Measurements from ENCODE around the gene NAA40. TPM values are rescaled to one million over a fixed set of nuclear protein-coding genes. Genes with fewer than 3 reads are reported as not detected.

The NAA40 gene
- total RNA-seq, 2 donors from 2014 or later, result 15.4 to 25.5 TPM

- peaks cover 0 to 7% of the 10 kb centered on the region in 2 donors for H3K4me1 ChIP-seq
- H3K27me3 ChIP-seq, result no peaks in the 10 kb centered on the region
- H3K27ac ChIP-seq, result no peak overlapping the region
- H3K9me3 ChIP-seq, result no peaks in the 10 kb centered on the region
- no peak for DNase-seq (ENCODE audit: low spot score)
- peaks cover 42% of the 10 kb centered on the region for H3K36me3 ChIP-seq
- H3K4me3 ChIP-seq, result no peak overlapping the region
- TF ChIP-seq, protein P1, sequence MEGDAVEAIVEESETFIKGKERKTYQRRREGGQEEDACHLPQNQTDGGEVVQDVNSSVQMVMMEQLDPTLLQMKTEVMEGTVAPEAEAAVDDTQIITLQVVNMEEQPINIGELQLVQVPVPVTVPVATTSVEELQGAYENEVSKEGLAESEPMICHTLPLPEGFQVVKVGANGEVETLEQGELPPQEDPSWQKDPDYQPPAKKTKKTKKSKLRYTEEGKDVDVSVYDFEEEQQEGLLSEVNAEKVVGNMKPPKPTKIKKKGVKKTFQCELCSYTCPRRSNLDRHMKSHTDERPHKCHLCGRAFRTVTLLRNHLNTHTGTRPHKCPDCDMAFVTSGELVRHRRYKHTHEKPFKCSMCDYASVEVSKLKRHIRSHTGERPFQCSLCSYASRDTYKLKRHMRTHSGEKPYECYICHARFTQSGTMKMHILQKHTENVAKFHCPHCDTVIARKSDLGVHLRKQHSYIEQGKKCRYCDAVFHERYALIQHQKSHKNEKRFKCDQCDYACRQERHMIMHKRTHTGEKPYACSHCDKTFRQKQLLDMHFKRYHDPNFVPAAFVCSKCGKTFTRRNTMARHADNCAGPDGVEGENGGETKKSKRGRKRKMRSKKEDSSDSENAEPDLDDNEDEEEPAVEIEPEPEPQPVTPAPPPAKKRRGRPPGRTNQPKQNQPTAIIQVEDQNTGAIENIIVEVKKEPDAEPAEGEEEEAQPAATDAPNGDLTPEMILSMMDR (IDR thresholded peaks at IDR 0.05), result no peak
Measured at GRCh38 chr11:63993993-63994392, 55.2 kb downstream of the NAA40 start.

- peaks cover 0 to 31% of the 10 kb centered on the region in 2 donors for H3K4me1 ChIP-seq
- DNase-seq (ENCODE audit: low spot score), result no peak
- no peak overlapping the region for H3K27ac ChIP-seq
- H3K4me3 ChIP-seq, result no peak overlapping the region
- H3K36me3 ChIP-seq, result peaks cover 29% of the 10 kb centered on the region
- no peaks in the 10 kb centered on the region for H3K9me3 ChIP-seq
- TF ChIP-seq, protein P1 (IDR thresholded peaks at IDR 0.05), result no peak
- H3K27me3 ChIP-seq, result no peaks in the 10 kb centered on the region
Measured at GRCh38 chr11:63996512-63996911, 57.7 kb downstream of the NAA40 start.

GRCh38 chr11:63997104-63997700, 58.4 kb downstream of the NAA40 start:
- Histone ChIP-seq H3K4me1 (peaks cover 0 to 38% of the 10 kb centered on the region in 2 donors), H3K27me3 (no peaks in the 10 kb centered on the region), H3K27ac (no peak overlapping the region), H3K4me3 (no peak overlapping the region), H3K9me3 (no peaks in the 10 kb centered on the region), H3K36me3 (peaks cover 29% of the 10 kb centered on the region)
- no peak for DNase-seq (ENCODE audit: low spot score)
- TF ChIP-seq, protein P1 (IDR thresholded peaks at IDR 0.05), result no peak

DNA sequence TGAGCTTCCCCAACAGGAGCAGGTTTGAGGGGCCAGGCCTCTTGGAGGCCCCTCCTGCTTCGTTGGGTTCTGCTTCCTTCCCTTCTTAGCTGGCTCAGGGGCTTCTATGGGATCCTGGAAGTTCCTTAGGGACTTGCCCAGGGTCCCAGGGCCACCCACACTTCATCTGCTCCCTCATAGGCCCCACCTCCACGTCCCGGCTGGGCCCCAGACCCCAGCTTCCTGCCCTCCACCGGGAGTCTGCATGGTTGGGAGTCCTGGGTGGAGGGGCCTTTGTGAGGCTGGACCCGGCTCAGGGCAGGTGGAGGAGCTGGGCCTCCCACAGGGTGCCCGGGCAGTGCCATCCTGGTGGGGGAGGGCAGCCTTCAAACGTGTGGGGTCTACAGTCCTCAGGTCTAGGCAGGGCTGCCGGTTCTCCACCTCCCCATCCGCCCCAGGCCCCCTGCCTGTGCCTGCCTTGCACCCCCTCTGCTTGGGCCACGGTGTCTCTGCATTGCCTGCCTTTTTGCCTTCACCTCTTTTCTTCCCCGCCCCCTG, 59.1 kb downstream of the NAA40 start:
- DNase-seq (ENCODE audit: low spot score), result no peak
- peaks cover 0 to 40% of the 10 kb centered on the region in 2 donors for H3K4me1 ChIP-seq
- TF ChIP-seq, protein P1 (IDR thresholded peaks at IDR 0.05), result no peak
- no peaks in the 10 kb centered on the region for H3K27me3 ChIP-seq
- no peak overlapping the region for H3K27ac ChIP-seq
- no peak overlapping the region for H3K4me3 ChIP-seq
- H3K36me3 ChIP-seq, result peaks cover 29% of the 10 kb centered on the region
- H3K9me3 ChIP-seq, result no peaks in the 10 kb centered on the region

- Histone ChIP-seq H3K4me3 (peak overlapping the region in 1 of 2 donors; percentile 46), H3K27ac (no peak overlapping the region), H3K27me3 (no peaks in the 10 kb centered on the region), H3K4me1 (peaks cover 0 to 40% of the 10 kb centered on the region in 2 donors), H3K9me3 (no peaks in the 10 kb centered on the region), H3K36me3 (peaks cover 29% of the 10 kb centered on the region)
- no peak for DNase-seq (ENCODE audit: low spot score)
- TF ChIP-seq, protein P1 (IDR thresholded peaks at IDR 0.05), result no peak
Measured at GRCh38 chr11:63998558-63999348, 60.0 kb downstream of the NAA40 start.
